ENCODE results near the gene ATOSA. TPM values are rescaled to one million over a fixed set of nuclear protein-coding genes. Genes with fewer than 3 reads are reported as not detected.

Gene ATOSA
- total and polyA plus RNA-seq, 2 of the 13 experiments (the other 11 are each of a cell fraction or from before 2014, with no cell fraction given): 6.6 to 16.3 TPM

DNA sequence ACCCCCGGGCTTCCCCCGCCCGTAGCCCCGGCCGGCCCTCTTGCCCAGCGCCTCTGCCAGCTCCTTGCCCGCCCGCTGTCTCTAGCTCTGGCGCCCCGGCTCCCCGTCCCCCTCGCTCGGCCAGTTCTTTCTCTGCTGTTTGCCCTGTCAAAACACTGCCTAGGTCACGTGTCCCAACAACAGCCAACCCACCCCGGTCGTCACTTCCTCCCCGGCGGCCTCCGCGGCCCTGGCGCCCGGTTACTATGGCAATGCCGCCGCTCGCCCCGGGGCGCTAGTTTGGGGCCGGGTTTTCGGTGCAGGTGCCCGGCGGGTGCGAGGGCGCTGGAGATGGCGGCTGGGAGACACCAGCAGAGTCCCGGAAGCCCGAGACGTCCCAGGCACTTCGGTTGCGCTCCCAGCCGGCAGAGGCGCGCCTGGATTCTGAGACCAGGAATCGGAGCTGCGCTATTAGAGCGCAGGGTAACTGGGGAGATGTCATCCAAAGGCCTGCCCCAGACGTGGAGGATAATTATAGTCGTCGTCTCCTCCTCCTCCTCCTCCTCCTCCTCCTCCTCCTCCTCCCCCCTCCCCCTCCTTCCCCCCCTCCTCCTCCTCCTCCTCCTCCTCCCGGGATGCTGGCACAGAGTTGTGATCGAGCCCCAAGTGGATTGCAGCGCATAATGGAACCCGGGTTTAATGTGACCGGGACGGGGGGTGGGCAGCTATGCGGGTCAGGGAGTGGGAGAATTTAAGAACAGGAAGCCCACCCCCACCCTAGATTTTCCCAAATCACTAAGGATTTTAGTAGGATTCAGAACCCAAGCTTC lies at the start of gene ATOSA (continued):
- TF ChIP-seq SPEN (CRISPR knock-in tag; IDR thresholded peaks at IDR 0.05; ENCODE audit: low read depth) (peak; percentile 47; the same call in 1 of the 2 replicates), SNAPC5 (CRISPR knock-in tag; IDR thresholded peaks at IDR 0.05; ENCODE audit: borderline replicate concordance) (0 out of 2 replicates have a peak, but pooled peaks have one; percentile 28), ZNF263 (CRISPR knock-in tag; IDR thresholded peaks at IDR 0.05) (peak; percentile 45; the same call in 1 of the 2 replicates), ZSCAN22 (CRISPR knock-in tag; IDR thresholded peaks at IDR 0.05) (no peak), ZNF800 (CRISPR knock-in tag; IDR thresholded peaks at IDR 0.05) (peak; percentile 60; the same call in 1 of the 2 replicates), TFAP4 (IDR thresholded peaks at IDR 0.05; ENCODE audit: borderline replicate concordance, low read depth) (peak; percentile 34; the same call in 1 of the 2 replicates), ZBTB3 (CRISPR knock-in tag; IDR thresholded peaks at IDR 0.05; ENCODE audit: borderline replicate concordance, low read depth) (0 out of 2 replicates have a peak, but pooled peaks have one; percentile 48), NAIF1 (CRISPR knock-in tag; IDR thresholded peaks at IDR 0.05; ENCODE audit: borderline replicate concordance) (peak; percentile 63; the same call in 1 of the 2 replicates), NONO (IDR thresholded peaks at IDR 0.05) (no peak), NONO (CRISPR knock-in tag; conservative IDR thresholded peaks at IDR 0.05) (peak; percentile 65), MIXL1 (CRISPR knock-in tag; IDR thresholded peaks at IDR 0.05) (0 out of 2 replicates have a peak, but pooled peaks have one; percentile 16), POGK (CRISPR knock-in tag; conservative IDR thresholded peaks at IDR 0.05) (peak; percentile 37; the same call in 1 of the 2 replicates), ZMYM4 (CRISPR knock-in tag; IDR thresholded peaks at IDR 0.05) (0 out of 2 replicates have a peak, but pooled peaks have one; percentile 10), ISX (CRISPR knock-in tag; conservative IDR thresholded peaks at IDR 0.05) (0 out of 2 replicates have a peak, but pooled peaks have one; percentile 54), ZBTB2 (CRISPR knock-in tag; IDR thresholded peaks at IDR 0.05; ENCODE audit: low read depth) (peak; percentile 59; the same call in 1 of the 2 replicates), PAWR (CRISPR knock-in tag; IDR thresholded peaks at IDR 0.05; ENCODE audit: borderline replicate concordance) (peak; percentile 26; the same call in 1 of the 2 replicates), NRL (CRISPR knock-in tag; IDR thresholded peaks at IDR 0.05; ENCODE audit: borderline replicate concordance) (peak; percentile 4; the same call in 1 of the 2 replicates), RBFOX2 (IDR thresholded peaks at IDR 0.05; ENCODE audit: low read depth, low read length) (peak; percentile 68)

Measured in HepG2 (cell line).